Measurements from ENCODE around the gene LGMN. TPM values are rescaled to one million over a fixed set of nuclear protein-coding genes. Genes with fewer than 3 reads are reported as not detected.

LGMN gene
- polyA plus RNA-seq, 1 donor from 2014 or later, result 48.0 TPM

DNA sequence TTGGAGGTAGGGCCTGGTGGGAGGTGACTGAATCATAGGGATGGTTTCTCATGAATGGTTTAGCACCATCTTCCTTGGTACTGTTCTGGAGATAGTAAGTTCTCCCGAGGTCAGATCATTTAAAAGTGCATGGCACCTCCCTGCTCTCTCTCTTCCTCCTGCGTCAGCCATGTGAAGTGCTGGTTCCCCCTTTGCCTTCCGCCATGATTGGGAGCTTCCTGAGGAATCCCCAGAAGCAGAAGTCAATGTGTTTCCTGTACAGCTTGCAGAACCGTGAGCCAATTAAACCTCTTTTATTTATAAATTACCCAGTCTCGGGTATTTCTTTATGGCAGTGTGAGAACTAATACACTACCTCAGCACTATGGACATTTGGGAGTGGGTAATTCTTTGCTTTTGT, 4.8 kb upstream of the LGMN start:
- H3K9me2 ChIP-seq (ENCODE audit: insufficient read depth, low read length), result no peaks in the 10 kb centered on the region
- TF ChIP-seq POLR2AphosphoS5 (IDR thresholded peaks at IDR 0.05) (no peak), EZH2 (IDR thresholded peaks at IDR 0.05; ENCODE audit: borderline replicate concordance, insufficient read depth, low read length, poor library complexity, severe bottlenecking) (no peak)
- TF ChIP-seq, protein P1, sequence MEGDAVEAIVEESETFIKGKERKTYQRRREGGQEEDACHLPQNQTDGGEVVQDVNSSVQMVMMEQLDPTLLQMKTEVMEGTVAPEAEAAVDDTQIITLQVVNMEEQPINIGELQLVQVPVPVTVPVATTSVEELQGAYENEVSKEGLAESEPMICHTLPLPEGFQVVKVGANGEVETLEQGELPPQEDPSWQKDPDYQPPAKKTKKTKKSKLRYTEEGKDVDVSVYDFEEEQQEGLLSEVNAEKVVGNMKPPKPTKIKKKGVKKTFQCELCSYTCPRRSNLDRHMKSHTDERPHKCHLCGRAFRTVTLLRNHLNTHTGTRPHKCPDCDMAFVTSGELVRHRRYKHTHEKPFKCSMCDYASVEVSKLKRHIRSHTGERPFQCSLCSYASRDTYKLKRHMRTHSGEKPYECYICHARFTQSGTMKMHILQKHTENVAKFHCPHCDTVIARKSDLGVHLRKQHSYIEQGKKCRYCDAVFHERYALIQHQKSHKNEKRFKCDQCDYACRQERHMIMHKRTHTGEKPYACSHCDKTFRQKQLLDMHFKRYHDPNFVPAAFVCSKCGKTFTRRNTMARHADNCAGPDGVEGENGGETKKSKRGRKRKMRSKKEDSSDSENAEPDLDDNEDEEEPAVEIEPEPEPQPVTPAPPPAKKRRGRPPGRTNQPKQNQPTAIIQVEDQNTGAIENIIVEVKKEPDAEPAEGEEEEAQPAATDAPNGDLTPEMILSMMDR (IDR thresholded peaks at IDR 0.05; ENCODE audit: poor library complexity, severe bottlenecking), result no peak
- TF ChIP-seq, protein P2, sequence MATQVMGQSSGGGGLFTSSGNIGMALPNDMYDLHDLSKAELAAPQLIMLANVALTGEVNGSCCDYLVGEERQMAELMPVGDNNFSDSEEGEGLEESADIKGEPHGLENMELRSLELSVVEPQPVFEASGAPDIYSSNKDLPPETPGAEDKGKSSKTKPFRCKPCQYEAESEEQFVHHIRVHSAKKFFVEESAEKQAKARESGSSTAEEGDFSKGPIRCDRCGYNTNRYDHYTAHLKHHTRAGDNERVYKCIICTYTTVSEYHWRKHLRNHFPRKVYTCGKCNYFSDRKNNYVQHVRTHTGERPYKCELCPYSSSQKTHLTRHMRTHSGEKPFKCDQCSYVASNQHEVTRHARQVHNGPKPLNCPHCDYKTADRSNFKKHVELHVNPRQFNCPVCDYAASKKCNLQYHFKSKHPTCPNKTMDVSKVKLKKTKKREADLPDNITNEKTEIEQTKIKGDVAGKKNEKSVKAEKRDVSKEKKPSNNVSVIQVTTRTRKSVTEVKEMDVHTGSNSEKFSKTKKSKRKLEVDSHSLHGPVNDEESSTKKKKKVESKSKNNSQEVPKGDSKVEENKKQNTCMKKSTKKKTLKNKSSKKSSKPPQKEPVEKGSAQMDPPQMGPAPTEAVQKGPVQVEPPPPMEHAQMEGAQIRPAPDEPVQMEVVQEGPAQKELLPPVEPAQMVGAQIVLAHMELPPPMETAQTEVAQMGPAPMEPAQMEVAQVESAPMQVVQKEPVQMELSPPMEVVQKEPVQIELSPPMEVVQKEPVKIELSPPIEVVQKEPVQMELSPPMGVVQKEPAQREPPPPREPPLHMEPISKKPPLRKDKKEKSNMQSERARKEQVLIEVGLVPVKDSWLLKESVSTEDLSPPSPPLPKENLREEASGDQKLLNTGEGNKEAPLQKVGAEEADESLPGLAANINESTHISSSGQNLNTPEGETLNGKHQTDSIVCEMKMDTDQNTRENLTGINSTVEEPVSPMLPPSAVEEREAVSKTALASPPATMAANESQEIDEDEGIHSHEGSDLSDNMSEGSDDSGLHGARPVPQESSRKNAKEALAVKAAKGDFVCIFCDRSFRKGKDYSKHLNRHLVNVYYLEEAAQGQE (IDR thresholded peaks at IDR 0.05; ENCODE audit: borderline replicate concordance), result no peak
- no peak overlapping the region for H2AFZ ChIP-seq (ENCODE audit: low read depth, low read length)
- no peaks in the 10 kb centered on the region for H3F3A ChIP-seq (ENCODE audit: insufficient read depth, low read length, poor library complexity, severe bottlenecking)
- no peak overlapping the region for H3K27ac ChIP-seq (ENCODE audit: low read length)
- no peaks in the 10 kb centered on the region for H3K79me2 ChIP-seq (replicated peaks; ENCODE audit: insufficient read depth, low read length)
- no peaks in the 10 kb centered on the region for H3K27me3 ChIP-seq (ENCODE audit: insufficient read depth, low read depth, low read length)
- no peak overlapping the region for H3K9ac ChIP-seq (ENCODE audit: low read length)
- no peak overlapping the region for H3K4me2 ChIP-seq (ENCODE audit: low read length)
- no peaks in the 10 kb centered on the region for H4K20me1 ChIP-seq (ENCODE audit: insufficient read depth)
- H3K9me3 ChIP-seq (ENCODE audit: low read length), result no peaks in the 10 kb centered on the region
- no peaks in the 10 kb centered on the region for H3K36me3 ChIP-seq (ENCODE audit: insufficient read depth, low read length)
- H3K4me3 ChIP-seq (ENCODE audit: low read length), result no peak overlapping the region

GRCh38 chr14:92751819-92752218, 3.4 kb upstream of the LGMN start:
- Histone ChIP-seq H3K36me3 (ENCODE audit: insufficient read depth, low read length) (no peaks in the 10 kb centered on the region), H3K27me3 (ENCODE audit: insufficient read depth, low read depth, low read length) (no peaks in the 10 kb centered on the region), H3K9me3 (ENCODE audit: low read length) (no peaks in the 10 kb centered on the region), H3K4me2 (ENCODE audit: low read length) (no peak overlapping the region), H4K20me1 (ENCODE audit: insufficient read depth) (no peaks in the 10 kb centered on the region), H3K9ac (ENCODE audit: low read length) (no peak overlapping the region), H3K4me3 (ENCODE audit: low read length) (no peak overlapping the region), H3K9me2 (ENCODE audit: insufficient read depth, low read length) (no peaks in the 10 kb centered on the region), H3K27ac (ENCODE audit: low read length) (no peak overlapping the region), H3F3A (ENCODE audit: insufficient read depth, low read length, poor library complexity, severe bottlenecking) (no peaks in the 10 kb centered on the region), H2AFZ (ENCODE audit: low read depth, low read length) (no peak overlapping the region), H3K79me2 (replicated peaks; ENCODE audit: insufficient read depth, low read length) (no peaks in the 10 kb centered on the region)
- TF ChIP-seq, protein P1 (IDR thresholded peaks at IDR 0.05; ENCODE audit: poor library complexity, severe bottlenecking), result no peak
- TF ChIP-seq RAD21 (conservative IDR thresholded peaks at IDR 0.05) (no peak), MXI1 (conservative IDR thresholded peaks at IDR 0.05; ENCODE audit: poor library complexity, severe bottlenecking) (no peak)

Data from neural cell (in vitro differentiated cells).